ENCODE data around the gene PIEZO2. TPM values are rescaled to one million over a fixed set of nuclear protein-coding genes. Genes with fewer than 3 reads are reported as not detected.
"Not testable (repeated sequence)": the region's sequence is repeated elsewhere in the genome, so short reads cannot be mapped to it uniquely, and the experiment has no call there.

The PIEZO2 gene
- total RNA-seq = 212 and 343 TPM in 2 replicates

DNA sequence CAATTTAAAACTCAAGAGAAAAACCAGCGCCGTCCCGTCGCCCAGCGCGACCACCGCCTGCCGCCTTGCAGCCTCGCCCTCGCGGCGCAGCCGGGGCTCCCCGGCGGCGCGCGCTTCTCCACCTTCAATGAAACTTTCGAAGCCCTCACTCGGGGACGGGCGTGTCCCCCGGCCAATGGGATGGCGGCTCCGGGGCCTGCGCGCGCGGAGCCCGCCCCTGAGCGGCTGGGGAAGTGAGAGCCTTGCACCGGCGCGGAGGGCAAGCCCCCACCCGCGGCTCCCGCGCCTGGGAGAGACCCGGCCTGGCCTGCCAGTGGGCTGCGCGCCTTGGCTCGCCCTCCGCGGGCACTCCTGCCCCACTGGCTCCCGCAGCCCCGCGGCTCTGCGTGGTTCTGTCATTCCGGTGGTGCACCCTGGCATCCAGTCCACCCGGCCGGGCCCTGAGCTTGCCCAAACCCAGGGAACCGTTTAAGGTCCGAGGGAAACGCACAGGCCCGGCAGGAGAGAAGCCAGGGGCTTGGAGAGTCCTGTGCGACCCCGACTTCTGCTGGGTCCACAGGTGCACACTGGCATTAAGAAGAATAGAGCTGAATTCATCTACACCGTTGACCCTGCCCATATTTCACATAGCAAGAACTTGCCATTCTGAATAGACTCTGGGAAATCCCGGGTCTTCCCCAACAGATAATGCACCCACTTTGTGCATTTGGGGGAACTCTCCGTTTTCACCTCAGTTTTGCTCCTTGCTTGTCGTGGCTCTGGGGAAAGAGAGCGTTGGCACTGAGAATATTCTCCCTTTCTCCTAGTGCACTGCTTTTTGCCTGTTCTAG, at the start of gene PIEZO2:
PIEZO2 (minus strand) TSS at position 129 of the 830 bp plus-strand sequence. CDS start 981 bp downstream, outside the sequence.
- peak; percentile 61 to 90 for DNase-seq (ENCODE audit: low read depth in 2 of 2)

DNA sequence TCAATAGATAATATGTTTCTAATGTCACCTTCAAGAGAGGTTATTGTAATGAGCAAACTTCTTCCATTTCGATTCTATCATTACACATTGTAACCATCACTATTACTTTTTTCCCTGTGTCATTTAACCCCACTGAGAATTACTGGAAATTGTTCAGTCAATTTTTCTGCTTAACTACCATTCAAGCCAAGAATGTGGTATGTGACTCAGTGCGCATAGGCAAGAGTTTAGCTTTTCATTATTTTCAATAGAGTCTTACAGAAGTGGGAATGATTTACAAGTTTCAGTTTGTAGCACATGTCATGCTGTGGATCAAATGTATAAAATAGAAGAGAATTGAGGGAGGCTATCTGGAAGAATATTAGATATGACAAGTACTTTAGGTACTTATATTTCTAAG, 34.3 kb upstream of the PIEZO2 start:
- no peak for DNase-seq (ENCODE audit: low read depth in 2 of 2)

DNA sequence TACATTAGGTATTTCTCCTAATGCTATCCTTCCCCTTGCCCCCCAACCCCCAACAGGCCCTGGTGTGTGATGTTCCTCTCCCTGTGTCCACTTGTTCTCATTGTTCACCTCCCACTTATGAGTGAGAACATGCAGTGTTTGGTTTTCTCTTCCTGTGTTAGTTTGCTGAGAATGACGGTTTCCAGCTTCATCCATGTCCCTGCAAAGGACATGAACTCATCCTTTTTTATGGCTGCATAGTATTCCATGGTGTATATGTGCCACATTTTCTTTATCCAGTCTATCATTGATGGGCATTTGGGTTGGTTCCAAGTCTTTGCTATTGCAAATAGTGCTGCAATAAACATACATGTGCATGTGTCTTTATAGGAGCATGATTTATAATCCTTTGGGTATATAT, 32.3 kb upstream of the PIEZO2 start:
- DNase-seq (ENCODE audit: low read depth in 2 of 2) = not testable (repeated sequence)

DNA sequence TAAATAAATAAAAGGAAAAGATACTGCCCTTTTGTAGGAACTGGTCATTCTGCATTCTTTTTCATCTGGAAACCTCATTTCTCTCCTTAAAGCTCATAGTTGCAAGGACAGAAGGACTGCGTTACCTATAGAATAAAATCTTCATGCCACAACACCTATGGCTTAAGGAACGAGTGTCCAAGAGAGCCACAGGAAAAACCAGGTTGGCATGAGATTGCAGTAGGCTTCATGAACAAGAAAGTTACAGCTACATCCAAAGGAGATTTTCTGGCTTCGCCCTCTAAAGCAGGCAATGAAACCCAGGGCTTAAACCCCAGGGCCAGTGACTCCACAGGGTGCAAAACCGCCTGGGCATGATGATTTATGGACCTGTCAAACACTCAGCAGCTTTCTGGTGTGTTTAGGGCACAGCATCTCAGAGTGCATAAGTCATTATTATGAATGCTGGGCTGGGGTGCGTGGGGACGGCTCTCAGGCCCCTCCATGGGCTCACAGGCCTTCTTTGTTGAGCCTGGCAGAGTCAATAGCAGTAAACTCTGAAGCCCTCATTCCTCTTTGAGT, 30.7 kb upstream of the PIEZO2 start:
- no peak for DNase-seq (ENCODE audit: low read depth in 2 of 2)

DNA sequence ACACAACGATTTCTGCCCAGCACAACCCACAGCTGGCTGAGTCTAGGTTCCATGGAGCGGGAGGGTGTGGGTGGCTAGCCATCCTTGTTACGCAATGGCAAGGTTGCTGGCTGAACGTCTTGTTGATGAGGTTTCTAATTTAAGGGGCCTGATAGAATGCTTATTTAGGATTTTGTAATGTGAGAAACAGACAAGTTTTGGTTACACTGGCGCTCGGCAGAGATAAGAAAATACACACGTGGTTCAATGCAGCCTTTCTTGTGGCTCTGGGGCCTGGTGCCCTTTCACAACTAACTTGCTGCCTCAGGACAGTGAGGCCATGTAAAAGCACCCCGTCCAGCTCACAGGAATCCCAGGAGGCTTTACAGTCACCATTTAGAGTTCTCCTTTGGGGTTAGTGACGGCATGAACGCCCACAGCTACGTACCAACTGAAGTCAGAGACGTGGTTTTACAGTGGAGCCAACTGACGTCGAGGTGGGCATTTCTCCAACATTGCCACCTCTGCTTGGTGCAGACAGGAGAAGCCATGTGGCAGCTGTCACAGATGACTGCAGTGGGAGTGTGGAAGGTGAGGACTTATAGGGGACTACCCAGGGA, 29.7 kb upstream of the PIEZO2 start:
- no peak for DNase-seq (ENCODE audit: low read depth in 2 of 2)

DNA sequence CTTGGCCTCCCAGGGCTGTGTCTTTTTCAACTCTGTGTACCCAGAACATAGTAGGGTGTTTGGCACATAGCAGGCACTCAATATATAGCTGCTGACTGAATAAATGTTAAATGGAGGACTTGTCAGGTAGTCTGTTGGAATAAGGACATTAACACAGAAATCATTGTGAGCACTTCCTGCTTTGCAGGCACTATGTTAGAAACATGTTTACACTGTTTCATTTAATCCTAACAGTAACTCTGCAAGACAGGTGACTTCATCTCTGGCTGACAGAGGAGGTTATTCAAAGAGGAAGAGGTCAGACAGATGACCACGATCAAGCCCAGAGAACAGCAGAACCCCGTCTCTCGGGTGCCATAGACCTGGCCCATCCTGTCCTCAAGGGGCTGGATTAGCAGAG, 28.0 kb upstream of the PIEZO2 start:
- no peak for DNase-seq (ENCODE audit: low read depth in 2 of 2)

DNA sequence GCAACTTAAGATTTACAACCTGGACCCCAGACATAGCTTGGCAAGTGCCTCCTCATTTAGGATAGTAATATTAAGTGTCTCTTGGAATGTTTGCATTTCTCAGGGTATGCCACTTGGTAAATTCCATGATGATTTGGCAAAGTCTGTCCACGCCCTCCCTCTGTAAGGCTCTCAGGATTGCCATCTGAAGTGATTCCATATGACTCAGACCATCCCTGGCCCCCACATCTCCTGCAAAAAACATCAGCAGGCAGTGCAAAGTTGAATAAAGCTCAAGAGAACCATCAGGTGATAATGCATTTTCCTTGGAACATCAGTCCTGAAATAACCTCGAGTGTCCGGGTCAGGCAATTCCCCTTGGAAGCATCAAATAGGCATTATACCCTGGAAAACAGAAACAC, 27.1 kb upstream of the PIEZO2 start:
- no peak for DNase-seq (ENCODE audit: low read depth in 2 of 2)

DNA sequence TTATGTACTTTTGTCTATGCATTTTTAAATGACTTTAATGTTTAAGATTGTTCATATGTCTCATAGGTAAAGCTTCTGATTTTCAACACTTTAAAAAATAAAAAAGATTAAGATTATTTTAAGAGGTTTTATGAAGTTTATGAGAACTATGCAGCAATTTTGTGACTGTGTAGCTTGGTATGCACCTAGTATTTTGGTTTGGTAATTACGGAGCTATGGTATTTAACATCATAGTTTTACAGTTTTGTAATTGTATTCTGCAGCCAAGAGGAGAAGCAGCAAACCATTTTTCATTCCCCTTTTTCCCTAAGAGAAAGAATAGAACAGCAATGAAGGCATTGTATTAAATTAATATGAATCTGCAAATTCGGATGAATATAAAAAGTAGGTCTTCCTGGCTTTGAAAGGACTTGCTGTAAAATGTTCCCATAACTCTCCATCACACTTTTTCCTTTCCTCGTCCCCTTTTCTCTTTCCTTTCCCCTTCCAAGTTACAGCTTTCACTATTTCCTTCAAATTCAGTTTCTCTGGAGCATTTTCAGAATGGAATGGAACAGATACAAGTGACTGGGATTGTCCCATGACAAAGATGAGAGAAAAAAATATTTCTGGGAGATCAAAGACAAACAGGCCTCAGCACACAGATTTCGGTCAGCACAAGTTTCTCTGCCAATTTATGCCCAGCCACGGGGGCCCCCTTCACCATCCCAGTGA, 26.1 kb upstream of the PIEZO2 start:
- no peak for DNase-seq (ENCODE audit: low read depth in 2 of 2)

DNA sequence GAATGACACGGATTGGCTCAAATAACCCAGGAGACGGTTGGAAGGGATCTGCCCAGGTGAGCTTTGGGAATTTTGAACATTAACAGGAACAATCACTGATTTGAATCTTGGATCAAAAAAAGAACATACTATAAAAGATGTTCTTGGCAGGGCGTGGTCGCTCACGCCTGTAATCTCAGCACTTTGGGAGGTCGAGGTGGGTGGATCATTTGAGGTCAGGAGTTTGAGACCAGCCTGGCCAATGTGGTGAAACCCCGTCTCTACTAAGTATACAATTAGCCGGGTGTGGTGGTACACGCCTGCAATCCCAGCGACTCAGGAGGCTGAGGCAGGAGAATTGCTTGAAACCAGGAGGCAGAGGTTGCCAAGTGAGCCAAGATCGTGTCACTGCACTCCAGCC, 24.8 kb upstream of the PIEZO2 start:
- not testable (repeated sequence) for DNase-seq (ENCODE audit: low read depth in 2 of 2)

DNA sequence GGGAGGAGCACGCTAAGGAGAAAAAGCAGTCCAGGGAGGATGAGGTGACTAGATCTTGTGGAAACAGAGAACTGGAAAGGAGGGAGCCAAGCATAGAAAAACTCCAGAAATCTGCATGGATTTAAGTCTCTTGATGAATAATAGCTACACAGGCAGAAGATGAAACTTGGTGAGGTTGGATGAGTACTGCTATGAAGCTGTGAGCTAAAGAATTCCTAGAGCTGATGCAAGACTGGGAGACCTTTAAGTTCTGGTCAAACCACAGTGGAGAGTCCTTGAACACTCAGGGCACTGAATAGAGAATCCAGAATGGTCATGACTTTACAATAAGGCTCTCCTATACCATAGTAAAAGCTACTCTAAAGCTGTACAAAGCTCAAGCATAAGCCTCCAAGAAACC, 18.4 kb upstream of the PIEZO2 start:
- no peak for DNase-seq (ENCODE audit: low read depth in 2 of 2)

DNA sequence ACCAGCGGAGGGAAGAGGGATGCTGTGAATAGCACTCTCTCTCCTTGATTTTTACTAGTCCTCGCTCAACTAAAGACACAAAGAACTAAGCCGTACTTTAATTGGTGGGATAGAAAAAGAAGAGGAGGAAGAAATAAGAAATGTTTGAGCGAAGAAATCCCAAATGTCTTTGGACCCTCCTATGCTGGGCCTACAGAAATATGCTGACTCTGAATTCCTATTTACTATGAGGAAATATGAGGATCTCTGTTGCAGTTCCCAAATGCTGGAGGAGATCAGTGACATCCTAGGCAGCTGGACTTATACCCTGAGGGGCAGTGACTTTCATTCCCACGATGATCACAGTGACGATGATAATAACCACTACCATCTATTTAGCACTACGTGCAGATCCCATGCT, 16.6 kb upstream of the PIEZO2 start:
- no peak for DNase-seq (ENCODE audit: low read depth in 2 of 2)

DNA sequence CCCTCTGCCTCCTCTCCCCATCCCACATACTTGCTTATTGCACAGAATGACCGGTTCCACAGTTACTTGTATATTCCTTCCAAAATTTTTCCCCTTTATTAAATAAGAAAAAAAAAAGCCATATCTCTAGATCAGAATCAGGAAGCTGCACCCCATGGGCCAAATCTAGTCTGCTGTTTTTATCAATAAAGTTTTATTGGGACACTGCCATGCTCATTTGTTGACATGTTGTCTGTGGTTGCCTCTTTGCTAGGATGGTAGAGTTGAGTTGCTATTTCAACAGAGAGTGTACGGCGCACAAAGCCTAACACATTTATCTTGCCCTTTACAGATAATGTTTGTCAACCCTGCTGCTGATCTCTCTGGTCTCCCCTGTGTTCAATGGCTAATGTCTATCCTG, 15.8 kb upstream of the PIEZO2 start:
- DNase-seq (ENCODE audit: low read depth in 2 of 2) = no peak

DNA sequence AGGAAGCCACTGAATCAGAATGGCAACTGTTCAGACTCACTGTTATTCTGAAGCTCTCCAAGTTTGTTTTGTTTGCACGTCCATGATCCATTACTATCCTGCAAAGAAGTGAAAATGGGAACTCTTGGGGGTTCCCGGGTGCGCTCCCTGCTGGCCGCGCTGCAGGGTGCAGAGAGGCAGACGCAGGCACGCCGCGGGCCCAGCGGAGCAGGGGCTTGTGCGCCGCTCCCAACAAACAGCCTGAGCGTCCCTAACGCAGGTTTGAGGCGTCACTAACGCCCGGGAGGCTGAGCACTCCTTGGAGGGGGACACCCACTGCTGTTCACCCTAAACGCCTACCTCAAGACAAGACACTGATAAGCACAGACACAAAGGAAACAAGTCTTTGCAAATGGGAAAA, 14.3 kb upstream of the PIEZO2 start:
- peak in 1 of 2 donors; percentile 61 for DNase-seq (ENCODE audit: low read depth in 2 of 2)

DNA sequence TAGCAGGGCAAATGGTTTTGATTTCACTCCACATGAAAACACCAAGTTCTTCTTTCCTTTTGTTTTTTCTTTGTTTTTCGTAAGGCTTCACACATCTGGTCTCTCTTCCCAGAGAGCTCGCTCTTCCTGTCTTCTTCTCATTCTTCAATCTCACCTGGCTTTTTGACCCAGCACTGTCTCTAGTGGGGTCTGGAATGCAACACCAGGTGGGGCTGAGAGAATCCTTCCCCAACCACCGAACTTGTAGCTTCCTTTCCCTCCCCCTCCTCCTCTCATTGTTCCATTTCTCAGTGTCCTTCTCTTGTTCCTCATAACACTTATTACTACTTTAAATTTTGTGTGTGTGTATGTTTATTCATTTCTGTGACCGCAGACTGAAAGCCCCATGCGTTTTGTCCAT, 13.5 kb upstream of the PIEZO2 start:
- DNase-seq (ENCODE audit: low read depth in 2 of 2) = no peak

DNA sequence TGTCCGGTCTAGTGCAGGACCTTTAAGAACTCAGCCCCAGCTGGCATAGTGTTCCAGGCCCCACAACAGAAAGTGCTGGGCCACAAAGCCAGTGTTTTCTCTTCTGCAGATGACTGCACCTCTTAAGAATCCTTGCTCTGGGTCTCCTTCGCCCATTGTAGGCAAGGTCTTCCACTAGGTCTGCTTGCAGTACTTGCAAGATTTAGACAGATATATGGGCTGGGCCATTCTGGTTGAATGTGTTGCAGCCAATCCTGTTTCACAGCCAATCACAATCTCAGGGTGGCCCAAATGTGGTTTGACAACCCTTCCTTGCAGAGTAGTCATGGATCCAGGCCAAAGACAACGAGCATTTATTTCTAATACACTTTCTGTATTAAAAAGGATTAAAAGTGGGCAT, 13.1 kb upstream of the PIEZO2 start:
- DNase-seq (ENCODE audit: low read depth in 2 of 2) = no peak

DNA sequence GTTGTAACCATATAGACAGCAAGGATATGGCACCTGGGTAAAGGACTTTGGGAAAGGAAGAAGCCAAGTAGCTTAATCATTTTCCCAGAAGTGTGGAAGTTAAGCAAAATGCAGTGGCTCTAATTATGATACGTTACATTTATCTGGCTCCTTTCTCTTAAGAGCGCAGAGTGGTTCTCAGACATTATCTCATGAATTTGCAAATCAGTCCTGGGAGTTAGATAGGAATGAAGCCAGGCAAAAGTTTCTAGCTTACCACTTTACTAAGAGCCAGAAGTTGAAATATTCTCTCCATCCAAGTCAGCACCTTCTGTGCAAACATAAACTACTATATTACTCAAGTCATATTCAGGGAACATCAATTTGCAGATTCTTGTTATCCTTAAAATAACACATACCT, 10.9 kb upstream of the PIEZO2 start:
- DNase-seq (ENCODE audit: low read depth in 2 of 2) = no peak

DNA sequence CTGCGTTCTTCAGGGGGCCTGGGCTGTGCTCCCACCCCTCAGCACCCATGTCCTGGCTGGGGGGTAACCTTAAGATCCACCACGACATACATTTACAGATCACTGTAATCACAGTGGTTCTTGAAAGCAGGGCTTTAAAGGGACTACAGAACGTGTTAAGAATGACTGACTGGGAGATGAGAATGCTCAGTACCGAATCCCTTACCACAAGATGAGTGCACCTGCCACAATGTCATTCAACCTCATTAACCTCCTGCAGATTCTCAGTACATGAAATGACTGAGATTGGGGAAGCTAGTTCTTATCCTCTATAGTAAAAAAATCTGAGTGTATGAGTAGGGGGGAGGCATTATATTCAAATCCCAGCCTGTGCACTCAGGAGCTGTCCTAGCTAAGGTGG, 10.5 kb upstream of the PIEZO2 start:
- no peak for DNase-seq (ENCODE audit: low read depth in 2 of 2)

DNA sequence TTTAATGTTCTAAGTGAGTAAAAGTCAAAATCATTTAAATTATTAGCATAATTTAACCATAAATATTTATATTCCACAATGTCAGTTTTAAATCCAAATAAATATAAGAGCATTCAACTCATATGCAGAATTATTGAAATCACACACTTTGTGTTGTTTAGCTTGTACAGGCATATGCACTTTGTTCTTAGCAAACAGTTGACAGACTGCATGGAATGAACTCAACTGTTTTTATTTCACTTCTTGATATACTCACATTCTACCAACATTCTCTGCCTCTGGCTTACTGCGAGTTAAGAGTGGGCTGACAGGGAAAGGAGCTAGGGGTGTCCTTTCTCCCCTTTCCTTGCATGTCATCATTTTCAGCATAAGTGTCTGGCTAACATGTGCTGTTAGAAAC, 7.6 kb upstream of the PIEZO2 start:
- no peak for DNase-seq (ENCODE audit: low read depth in 2 of 2)

DNA sequence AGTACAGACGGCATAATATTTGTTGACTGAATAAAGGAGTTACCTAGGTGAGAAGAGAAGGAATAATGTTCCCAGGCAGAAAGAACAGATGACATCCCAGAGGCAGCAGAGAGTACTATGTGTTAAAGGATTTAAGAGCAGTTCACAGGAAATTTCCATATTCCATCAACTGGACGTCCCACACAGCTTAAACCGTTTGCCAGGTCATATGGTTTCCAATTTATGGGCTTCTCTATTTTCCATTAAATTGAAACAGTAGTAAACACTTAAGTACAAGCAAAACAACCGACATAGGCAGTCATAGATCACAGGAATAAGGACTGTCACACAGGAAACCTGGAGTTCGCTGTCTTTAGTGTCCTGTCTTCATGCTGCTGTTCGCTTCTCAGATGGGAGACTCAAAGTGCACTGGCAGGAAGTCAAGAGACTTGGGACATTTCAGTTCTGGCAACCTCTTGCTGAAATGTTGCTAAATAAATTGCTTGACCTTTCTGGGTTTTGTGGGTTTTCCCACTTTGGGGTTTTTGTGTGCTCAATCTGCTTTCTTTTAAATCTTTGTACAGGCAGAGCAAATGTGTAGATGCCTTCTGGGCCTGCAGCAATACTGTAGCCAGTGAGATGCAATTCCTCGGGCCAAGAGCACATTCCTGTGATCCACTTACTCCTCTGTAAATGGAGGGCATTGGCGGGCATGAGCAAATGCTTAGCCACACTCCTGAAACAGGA, 5.8 kb upstream of the PIEZO2 start:
- peak in 1 of 2 donors; percentile 11 for DNase-seq (ENCODE audit: low read depth in 2 of 2)

DNA sequence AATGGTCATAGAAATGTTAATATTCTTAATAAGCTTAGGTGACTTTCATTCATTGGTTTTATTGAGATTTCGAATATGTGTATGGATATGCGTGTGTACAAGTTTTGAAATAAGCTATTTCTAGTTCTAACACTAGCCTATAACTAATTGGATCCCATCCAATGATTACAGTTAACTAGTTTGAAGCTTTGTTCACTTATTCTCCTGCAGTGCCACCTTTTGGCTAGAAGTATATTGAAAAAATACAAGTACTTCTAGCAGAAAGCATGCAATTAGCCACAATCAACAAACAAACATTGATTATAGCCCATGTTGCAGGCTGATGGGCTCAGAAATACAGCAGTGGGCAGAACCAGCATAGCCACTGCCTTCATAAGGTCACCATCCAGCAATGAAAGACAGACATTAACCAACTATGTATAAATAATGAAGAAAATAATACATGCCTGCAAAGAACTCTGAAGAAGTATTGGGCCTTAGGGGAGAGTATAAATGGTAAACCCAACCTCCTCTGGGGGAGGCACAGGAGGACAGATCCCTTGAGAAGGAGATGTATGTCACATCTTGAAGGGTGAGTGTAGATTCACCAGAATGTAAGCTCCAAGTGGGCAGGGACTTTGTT, 5.1 kb upstream of the PIEZO2 start:
- DNase-seq (ENCODE audit: low read depth in 2 of 2) = peak in 1 of 2 donors; percentile 67

DNA sequence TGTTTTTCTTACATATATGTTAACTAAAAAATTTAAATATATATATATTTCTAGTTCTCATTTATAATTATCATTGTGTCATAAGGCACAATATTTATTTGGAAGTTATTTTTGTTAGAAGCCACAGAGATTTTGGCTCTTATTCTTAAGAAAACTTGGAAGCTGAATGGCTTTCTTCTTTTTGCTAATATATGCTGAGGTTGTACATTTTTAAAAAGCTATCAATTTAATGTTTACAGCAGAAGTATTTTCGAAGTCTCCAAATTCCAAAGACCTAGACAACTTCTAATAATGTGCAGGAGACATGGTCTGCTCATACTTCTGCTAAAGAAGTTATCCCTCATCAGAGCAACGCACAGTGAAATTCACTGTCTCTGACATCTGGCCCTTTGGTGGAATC, 3.7 kb upstream of the PIEZO2 start:
- no peak for DNase-seq (ENCODE audit: low read depth in 2 of 2)
